Measurements from ENCODE around the gene RASSF3.

DNA sequence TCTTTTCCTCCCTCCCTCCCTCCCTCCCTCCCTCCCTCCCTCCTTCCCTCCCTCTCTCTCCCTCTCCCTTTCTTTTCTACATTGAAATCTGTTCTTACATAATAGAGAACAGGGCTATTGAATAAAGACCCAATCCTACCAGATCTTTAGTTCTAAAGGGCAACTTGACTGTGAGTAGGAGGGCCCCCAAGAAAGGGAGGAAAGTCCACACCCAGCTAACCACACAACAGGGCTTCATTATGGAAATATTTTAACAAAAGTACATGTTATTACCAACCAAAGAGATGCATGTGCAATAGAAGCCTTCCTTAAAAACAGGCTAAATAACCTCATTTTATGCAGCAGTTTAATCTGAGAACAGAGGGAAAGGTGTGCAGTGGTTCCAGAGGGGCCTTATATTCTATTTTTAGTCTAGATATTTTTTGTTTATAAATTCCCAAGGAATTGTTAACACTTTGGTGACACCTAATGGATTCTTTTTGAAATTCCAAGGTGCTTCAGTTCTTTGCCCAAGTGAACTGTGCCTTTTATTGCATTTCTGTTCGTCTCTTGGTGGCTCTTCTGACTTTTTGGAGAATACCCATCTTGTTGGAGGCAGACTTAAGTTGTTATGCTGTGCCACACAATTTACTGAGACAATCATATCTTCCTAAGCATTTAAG lies 85.9 kb downstream of the RASSF3 start:
- TF ChIP-seq POLR2A (IDR thresholded peaks at IDR 0.05) = no peak
- TF ChIP-seq, protein P1, sequence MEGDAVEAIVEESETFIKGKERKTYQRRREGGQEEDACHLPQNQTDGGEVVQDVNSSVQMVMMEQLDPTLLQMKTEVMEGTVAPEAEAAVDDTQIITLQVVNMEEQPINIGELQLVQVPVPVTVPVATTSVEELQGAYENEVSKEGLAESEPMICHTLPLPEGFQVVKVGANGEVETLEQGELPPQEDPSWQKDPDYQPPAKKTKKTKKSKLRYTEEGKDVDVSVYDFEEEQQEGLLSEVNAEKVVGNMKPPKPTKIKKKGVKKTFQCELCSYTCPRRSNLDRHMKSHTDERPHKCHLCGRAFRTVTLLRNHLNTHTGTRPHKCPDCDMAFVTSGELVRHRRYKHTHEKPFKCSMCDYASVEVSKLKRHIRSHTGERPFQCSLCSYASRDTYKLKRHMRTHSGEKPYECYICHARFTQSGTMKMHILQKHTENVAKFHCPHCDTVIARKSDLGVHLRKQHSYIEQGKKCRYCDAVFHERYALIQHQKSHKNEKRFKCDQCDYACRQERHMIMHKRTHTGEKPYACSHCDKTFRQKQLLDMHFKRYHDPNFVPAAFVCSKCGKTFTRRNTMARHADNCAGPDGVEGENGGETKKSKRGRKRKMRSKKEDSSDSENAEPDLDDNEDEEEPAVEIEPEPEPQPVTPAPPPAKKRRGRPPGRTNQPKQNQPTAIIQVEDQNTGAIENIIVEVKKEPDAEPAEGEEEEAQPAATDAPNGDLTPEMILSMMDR (IDR thresholded peaks at IDR 0.05) = peak in 3 of 6 experiments; percentile 41 to 50 (median 48)
